K562 (cell line): ENCODE results near the gene SNX20. TPM values are rescaled to one million over a fixed set of nuclear protein-coding genes. Genes with fewer than 3 reads are reported as not detected.

Experiments
- ATAC-seq: fragments of 200-7000 bp; cut with Tn5 transposase; 3 replicates; pipeline ENCODE4 v1.9.1; 2020; ENCODE audit warnings: moderate library complexity
- BruUV-seq: library from RNA; stranded (reverse); fragments of 400-500 nt; replicated peaks from 2 replicates; lab custom pipeline; 2021; lab: Mats Ljungman, UMichigan
- CTCF ChIA-PET: fragments of 300-600 bp; formaldehyde crosslinking; extraction: SDS; loops from one replicate; lab custom pipeline; 2021; ENCODE audit warnings: low intra/inter-chr PET ratio; lab: Yijun Ruan, JAX
- POLR2A ChIA-PET: fragments of 300-600, 350-650 bp; sonication (Branson Sonifier 250); formaldehyde crosslinking; extraction: SDS; loops from one replicate; lab custom pipeline; 2021; ENCODE audit warnings: antibody characterized with exemption, inconsistent platforms; lab: Yijun Ruan, JAX
- DNase-seq, 4 experiments: peaks; one replicate each; pipeline versions ENCODE4 v3.0.0 to v3.0.0-alpha.2; 2011 to 2018; ENCODE audit warnings: low spot score in 3 of 4, mixed read lengths in 3 of 4; ENCODE audit errors: extremely low read depth in 1 of 4
- FAIRE-seq: peaks from 2 replicates; lab custom pipeline; 2011; peaks lifted over from hg19 to GRCh38; lab: Jason Lieb, UNC
- H2AFZ ChIP-seq: 2 replicates; pipeline ENCODE4 v1.6.0; 2011; ENCODE audit warnings: low read depth, low read length, control low read depth, inconsistent platforms
- H3K27ac ChIP-seq: fragments of 200-600 bp; 3 replicates; pipeline ENCODE4 v1.8.0; 2011; ENCODE audit warnings: low read depth, mild to moderate bottlenecking, control low read depth, inconsistent platforms, low read length, moderate library complexity, mixed read lengths; ENCODE audit errors: extremely low read depth
- H3K27me3 ChIP-seq, 2 experiments: fragments of 300-600 bp in 1 of 2; 2 replicates in 1 of 2; 3 replicates in 1 of 2; pipeline versions ENCODE4 v1.6.0 to v1.8.0; 2011; ENCODE audit warnings: inconsistent platforms in 2 of 2, low read length in 2 of 2, mild to moderate bottlenecking in 1 of 2, mixed read lengths in 1 of 2, moderate library complexity in 1 of 2; ENCODE audit not compliant: control insufficient read depth in 2 of 2, insufficient read depth in 2 of 2
- H3K36me3 ChIP-seq: fragments of 300-600 bp; 3 replicates; pipeline ENCODE4 v1.8.0; 2011; ENCODE audit warnings: mild to moderate bottlenecking, low read length, inconsistent platforms; ENCODE audit not compliant: control insufficient read depth, insufficient read depth
- H3K4me1 ChIP-seq, 2 experiments: fragments of 200-600 bp in 1 of 2; replicated peaks in 1 of 2; 2 replicates in 1 of 2; 3 replicates in 1 of 2; pipeline versions ENCODE4 v1.5.1 to v1.8.0; 2011; ENCODE audit warnings: inconsistent platforms in 2 of 2, low read length in 2 of 2, mild to moderate bottlenecking in 1 of 2, mixed read lengths in 1 of 2, moderate library complexity in 1 of 2; ENCODE audit not compliant: control insufficient read depth in 2 of 2, insufficient read depth in 2 of 2
- H3K4me2 ChIP-seq: 2 replicates; pipeline ENCODE4 v1.6.1; 2011; ENCODE audit warnings: low read length, control low read depth, inconsistent platforms, mixed read lengths; ENCODE audit not compliant: insufficient read depth
- H3K4me3 ChIP-seq: fragments of 200-600 bp; sonication (generic), shearing (Covaris generic); 2 replicates; pipeline ENCODE4 v1.5.1; 2016; ENCODE audit warnings: control low read depth, inconsistent platforms
- H3K79me2 ChIP-seq: fragments of 200-600 bp; 3 replicates; pipeline ENCODE4 v1.8.0; 2011; ENCODE audit warnings: low read length, inconsistent platforms; ENCODE audit not compliant: control insufficient read depth, insufficient read depth
- H3K9ac ChIP-seq, 2 experiments: 2 replicates each; pipeline versions ENCODE4 v1.6.0 to v1.6.1; 2011; ENCODE audit warnings: low read depth in 2 of 2, low read length in 2 of 2, control low read depth in 1 of 2, inconsistent platforms in 1 of 2, mild to moderate bottlenecking in 1 of 2, mixed read lengths in 1 of 2; ENCODE audit not compliant: insufficient read depth in 1 of 2
- H3K9me1 ChIP-seq: one replicate; pipeline ENCODE4 v1.6.0; 2011; ENCODE audit warnings: inconsistent platforms, mild to moderate bottlenecking, low read length, moderate library complexity; ENCODE audit not compliant: control insufficient read depth, insufficient read depth
- H3K9me3 ChIP-seq: replicated peaks from 2 replicates; pipeline ENCODE4 v1.5.1; 2011; ENCODE audit warnings: low read depth, low read length, inconsistent platforms; ENCODE audit not compliant: control insufficient read depth, insufficient read depth
- H4K20me1 ChIP-seq: replicated peaks from 2 replicates; pipeline ENCODE4 v1.6.1; 2011; ENCODE audit warnings: low read length, inconsistent platforms, mixed read lengths; ENCODE audit not compliant: control insufficient read depth, insufficient read depth
- EZH2 ChIP-seq: IDR thresholded peaks from 2 replicates; pipeline ENCODE4 v1.6.1; 2012; ENCODE audit warnings: low read depth, mild to moderate bottlenecking, inconsistent platforms, low read length, borderline replicate concordance
- GABPB1 ChIP-seq: sonication (generic); formaldehyde crosslinking; IDR thresholded peaks from 2 replicates; pipeline ENCODE4 v1.8.0; 2022; ENCODE audit warnings: mild to moderate bottlenecking, missing genetic modification reagents
- GABPB2 ChIP-seq: fragments of 250-450 bp; sonication (Bioruptor Pico); conservative IDR thresholded peaks from 2 replicates; pipeline ENCODE4 v1.5.1; 2021; ENCODE audit warnings: mild to moderate bottlenecking
- GATAD2B ChIP-seq: fragments of 450-650 bp; IDR thresholded peaks from 2 replicates; pipeline ENCODE4 v1.6.1; 2017; ENCODE audit warnings: mild to moderate bottlenecking, borderline replicate concordance
- GTF2F1 ChIP-seq: IDR thresholded peaks from 2 replicates; pipeline ENCODE4 v1.6.1; 2011; ENCODE audit warnings: low read depth, low read length, improper control_type of control experiment
- HMG20B ChIP-seq: fragments of 250-450 bp; sonication (Bioruptor Pico); IDR thresholded peaks from 2 replicates; pipeline ENCODE4 v1.5.0; 2021; ENCODE audit warnings: mild to moderate bottlenecking
- HNRNPK ChIP-seq: fragments of 200-400 bp; formaldehyde crosslinking; IDR thresholded peaks from one replicate; pipeline ENCODE4 v1.6.1; 2018; ENCODE audit warnings: mild to moderate bottlenecking, low read depth, low read length; ENCODE audit not compliant: poor library complexity, severe bottlenecking
- KHSRP ChIP-seq: fragments of 450-650 bp; IDR thresholded peaks from 2 replicates; pipeline ENCODE4 v1.6.1; 2017
- MCM5 ChIP-seq: fragments of 450-650 bp; IDR thresholded peaks from 2 replicates; pipeline ENCODE4 v1.6.1; 2016; ENCODE audit warnings: low read depth
- NEUROD1 ChIP-seq: fragments of 150-350 bp; IDR thresholded peaks from 2 replicates; pipeline ENCODE4 v1.6.1; 2014; ENCODE audit warnings: borderline replicate concordance, low read length, low read depth; ENCODE audit not compliant: partially characterized antibody
- PML ChIP-seq: IDR thresholded peaks from 2 replicates; pipeline ENCODE4 v1.6.1; 2012; ENCODE audit warnings: low read length, inconsistent platforms
- SREBF1 ChIP-seq: fragments of 150-350 bp; IDR thresholded peaks from 2 replicates; pipeline ENCODE4 v1.6.1; 2014; ENCODE audit warnings: antibody characterized with exemption, low read depth, low read length, borderline replicate concordance
- STAG1 ChIP-seq: sonication (generic); formaldehyde crosslinking; IDR thresholded peaks from 2 replicates; pipeline ENCODE4 v1.5.0; 2020; ENCODE audit warnings: missing genetic modification reagents, borderline replicate concordance
- WGBS: fragments of 100-300 bp; shearing (Covaris generic); methylation state at CpG from one replicate; pipeline ENCODE4 v1.1.6; 2016; ENCODE audit warnings: low coverage, mixed read lengths; ENCODE audit not compliant: insufficient coverage; ENCODE audit errors: missing lambda C conversion rate; 5-methylcytosine and 5-hydroxymethylcytosine counted together
- in situ Hi-C: fragments of 300-500 bp; cut with MboI; formaldehyde crosslinking; loops from 4 replicates; pipeline ENCODE4 v1.15.0; 2018; ENCODE audit warnings: inconsistent platforms, mixed read lengths
- intact Hi-C: fragments of 100-400 bp; cut with micrococcal nuclease; formaldehyde crosslinking; loops from 2 replicates; pipeline ENCODE4 v1.14.2; 2022
- polyA plus RNA-seq, 8 experiments: library from polyadenylated mRNA; depleted of rRNA in 4 of 8; stranded (reverse) in 5 of 8; unstranded in 3 of 8; fragments of >200 nt; fragmentation: Nextera tagmentation in 2 of 8; fragmentation: Illumina TruSeq in 1 of 8; extraction: Ambion mirVana in 2 of 8; extraction: Trizol in 1 of 8; gene quantifications; 2 replicates each; pipeline versions ENCODE4 v1.2.1 to v1.2.3, GENCODE V29; 2011 to 2014; ENCODE audit warnings: inconsistent platforms in 1 of 8, missing spikeins in 1 of 8
- total RNA-seq, 7 experiments: library from RNA; depleted of rRNA in 6 of 7; stranded (reverse); fragments of >200 nt in 6 of 7; fragmentation: Illumina TruSeq in 2 of 7; extraction: Trizol in 2 of 7; gene quantifications; 2 replicates each; pipeline versions ENCODE4 v1.2.1 to v1.2.3, GENCODE V29; 2011 to 2021; ENCODE audit warnings: low replicate concordance in 1 of 7
- TF ChIP-seq, protein P1 (sequence below): fragments of 200-800 bp; sonication (Bioruptor generic); IDR thresholded peaks from 2 replicates; pipeline ENCODE4 v1.6.1; 2017; ENCODE audit warnings: missing genetic modification characterization, missing compliant biosample characterization

Gene SNX20
- total and polyA plus RNA-seq, 9 of the 15 experiments (the other 6 are each of a cell fraction or from before 2014, with no cell fraction given) = 0.04 to 0.07 TPM; not detected in 7

GRCh38 chr16:50632927-50633800 is 47.9 kb downstream of the SNX20 start (continued):
- TF ChIP-seq GTF2F1 (no peak), HNRNPK (no peak), KHSRP (no peak), GABPB2 (CRISPR knock-in tag) (no peak)

DNA sequence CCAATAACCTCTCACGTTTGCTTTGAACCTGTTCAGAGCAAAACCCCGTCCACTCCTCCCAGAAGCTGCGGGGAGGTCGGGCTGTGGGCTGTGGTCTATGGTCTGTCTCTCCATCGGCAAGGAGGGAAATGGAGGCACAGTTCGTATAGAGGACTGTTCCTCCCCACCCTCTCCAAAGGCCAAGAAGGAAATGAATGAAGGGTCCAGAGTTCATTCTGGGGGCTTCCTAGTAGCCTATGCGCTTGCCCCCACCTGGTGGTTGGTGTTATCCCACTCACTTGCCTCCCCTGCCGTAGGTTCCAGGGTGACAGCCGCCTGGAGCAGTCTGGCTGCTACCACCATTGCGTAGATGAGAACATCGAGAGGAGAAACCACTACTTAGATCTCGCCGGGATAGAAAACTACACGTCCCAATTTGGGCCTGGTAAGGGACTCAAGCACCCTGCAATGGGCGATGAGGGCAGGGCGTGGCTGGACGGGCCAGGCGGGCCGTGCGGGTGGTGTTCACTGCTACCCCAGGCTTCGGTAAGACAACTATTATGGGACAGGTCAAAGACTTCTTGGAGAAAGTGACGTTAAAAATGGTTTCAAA is 49.0 kb downstream of the SNX20 start:
- H3K27ac ChIP-seq = no peak overlapping the region
- FAIRE-seq = no peak
- H2AFZ ChIP-seq = no peak overlapping the region
- H3K9me1 ChIP-seq = no peaks in the 10 kb centered on the region
- no TSS peak for BruUV-seq
- intact Hi-C loops (no loop called here), in situ Hi-C loops (no loop called here)
- ChIA-PET POLR2A (no interaction called here), CTCF (no interaction called here)
- H3K4me3 ChIP-seq = no peak overlapping the region
- 4% methylated on average over 20 of the region's 22 CpGs for WGBS
- DNase-seq = no peak
- H3K27me3 ChIP-seq = peaks cover 13 to 46% of the 10 kb centered on the region in 2 experiments; a peak in 4 of 5 replicates
- H3K79me2 ChIP-seq = no peaks in the 10 kb centered on the region
- peaks cover 0 to 7% of the 10 kb centered on the region in 2 experiments; a peak in 2 of 5 replicates for H3K4me1 ChIP-seq
- peak overlapping the region in 1 of 2 experiments; percentile 35; a peak in 1 of 4 replicates for H3K9ac ChIP-seq
- H3K36me3 ChIP-seq = no peaks in the 10 kb centered on the region
- H3K9me3 ChIP-seq = no peaks in the 10 kb centered on the region
- no peak for ATAC-seq
- no peaks in the 10 kb centered on the region for H4K20me1 ChIP-seq
- H3K4me2 ChIP-seq = no peak overlapping the region
- no peak for TF ChIP-seq PML
- no peak for TF ChIP-seq MCM5
- no peak for TF ChIP-seq GATAD2B
- TF ChIP-seq, protein P1, sequence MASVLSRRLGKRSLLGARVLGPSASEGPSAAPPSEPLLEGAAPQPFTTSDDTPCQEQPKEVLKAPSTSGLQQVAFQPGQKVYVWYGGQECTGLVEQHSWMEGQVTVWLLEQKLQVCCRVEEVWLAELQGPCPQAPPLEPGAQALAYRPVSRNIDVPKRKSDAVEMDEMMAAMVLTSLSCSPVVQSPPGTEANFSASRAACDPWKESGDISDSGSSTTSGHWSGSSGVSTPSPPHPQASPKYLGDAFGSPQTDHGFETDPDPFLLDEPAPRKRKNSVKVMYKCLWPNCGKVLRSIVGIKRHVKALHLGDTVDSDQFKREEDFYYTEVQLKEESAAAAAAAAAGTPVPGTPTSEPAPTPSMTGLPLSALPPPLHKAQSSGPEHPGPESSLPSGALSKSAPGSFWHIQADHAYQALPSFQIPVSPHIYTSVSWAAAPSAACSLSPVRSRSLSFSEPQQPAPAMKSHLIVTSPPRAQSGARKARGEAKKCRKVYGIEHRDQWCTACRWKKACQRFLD (CRISPR knock-in tag) = no peak
- no peak for TF ChIP-seq STAG1 (CRISPR knock-in tag)
- no peak for TF ChIP-seq GABPB1
- TF ChIP-seq NEUROD1 = no peak
- TF ChIP-seq HMG20B = no peak
- no peak for TF ChIP-seq EZH2
- TF ChIP-seq SREBF1 = no peak
- TF ChIP-seq, all 486 proteins: peak for 0
